HepG2 (cell line): ENCODE data around the gene TMEM238. TPM values are rescaled to one million over a fixed set of nuclear protein-coding genes. Genes with fewer than 3 reads are reported as not detected.

ENCODE experiments used
- ARNT2 ChIP-seq: sonication (generic); formaldehyde crosslinking; IDR thresholded peaks from 2 replicates; pipeline ENCODE4 v1.8.0; 2022; ENCODE audit warnings: mild to moderate bottlenecking, low read depth, missing genetic modification reagents, moderate library complexity
- ATF7 ChIP-seq, 2 experiments: fragments of 450-650 bp in 1 of 2; sonication (generic) in 1 of 2; formaldehyde crosslinking in 1 of 2; IDR thresholded peaks; 2 replicates each; pipeline versions ENCODE4 v1.4.0 to v1.6.1; 2016 to 2020; ENCODE audit warnings: antibody characterized with exemption in 1 of 2, mild to moderate bottlenecking in 1 of 2, missing genetic modification reagents in 1 of 2
- CC2D1A ChIP-seq: sonication (generic); formaldehyde crosslinking; IDR thresholded peaks from 2 replicates; pipeline ENCODE4 v1.8.1; 2023; ENCODE audit warnings: mild to moderate bottlenecking, missing genetic modification reagents
- E2F1 ChIP-seq: sonication (generic); formaldehyde crosslinking; IDR thresholded peaks from 2 replicates; pipeline ENCODE4 v1.5.0; 2020; ENCODE audit warnings: missing genetic modification reagents
- HNRNPLL ChIP-seq: fragments of 200-400 bp; formaldehyde crosslinking; IDR thresholded peaks from 2 replicates; pipeline ENCODE4 v1.6.1; 2017; ENCODE audit warnings: mild to moderate bottlenecking, low read depth, low read length; ENCODE audit not compliant: poor library complexity, severe bottlenecking
- HOXA7 ChIP-seq: sonication (generic); formaldehyde crosslinking; IDR thresholded peaks from 2 replicates; pipeline ENCODE4 v1.8.1; 2022; ENCODE audit warnings: mild to moderate bottlenecking, missing genetic modification reagents, moderate library complexity
- ISL2 ChIP-seq: sonication (generic); formaldehyde crosslinking; IDR thresholded peaks from 2 replicates; pipeline ENCODE4 v1.5.0; 2020; ENCODE audit warnings: missing genetic modification reagents
- KLF6 ChIP-seq: IDR thresholded peaks from 2 replicates; pipeline ENCODE4 v1.8.0; 2016; ENCODE audit warnings: missing biosample characterization, missing genetic modification reagents
- MED1 ChIP-seq: sonication (generic); formaldehyde crosslinking; IDR thresholded peaks from 2 replicates; pipeline ENCODE4 v1.4.0; 2020; ENCODE audit warnings: missing genetic modification reagents
- MTA3 ChIP-seq: sonication (generic); formaldehyde crosslinking; IDR thresholded peaks from 2 replicates; pipeline ENCODE4 v1.4.0; 2020; ENCODE audit warnings: missing genetic modification reagents
- NFRKB ChIP-seq: fragments of 450-650 bp; IDR thresholded peaks from 2 replicates; pipeline ENCODE4 v1.6.1; 2017
- NFYB ChIP-seq: sonication (generic); formaldehyde crosslinking; IDR thresholded peaks from 2 replicates; pipeline ENCODE4 v1.4.0; 2020; ENCODE audit warnings: missing genetic modification reagents
- TBL1XR1 ChIP-seq: fragments of 150-350 bp; IDR thresholded peaks from 2 replicates; pipeline ENCODE4 v1.6.1; 2014; ENCODE audit warnings: borderline replicate concordance, low read length; ENCODE audit not compliant: partially characterized antibody
- TBX3 ChIP-seq: fragments of 450-650 bp; IDR thresholded peaks from 2 replicates; pipeline ENCODE4 v1.6.1; 2017; ENCODE audit warnings: antibody characterized with exemption, mild to moderate bottlenecking, inconsistent platforms, borderline replicate concordance
- U2AF1 ChIP-seq: fragments of 200-400 bp; formaldehyde crosslinking; optimal IDR thresholded peaks from 2 replicates; pipeline ENCODE3; 2017; ENCODE audit warnings: mild to moderate bottlenecking, low read depth, low read length
- ZNF24 ChIP-seq: fragments of 450-650 bp; IDR thresholded peaks from 2 replicates; pipeline ENCODE4 v1.6.1; 2017; ENCODE audit warnings: antibody characterized with exemption, mild to moderate bottlenecking
- ZNF567 ChIP-seq: sonication (generic); formaldehyde crosslinking; IDR thresholded peaks from 2 replicates; pipeline ENCODE4 v1.8.1; 2023; ENCODE audit warnings: mild to moderate bottlenecking, missing genetic modification reagents, borderline replicate concordance
- ZNF678 ChIP-seq: sonication (generic); formaldehyde crosslinking; IDR thresholded peaks from 2 replicates; pipeline ENCODE4 v1.4.0; 2020; ENCODE audit warnings: mild to moderate bottlenecking, missing genetic modification reagents
- ZNF7 ChIP-seq: IDR thresholded peaks from 2 replicates; pipeline ENCODE4 v1.6.1; 2016; ENCODE audit warnings: missing biosample characterization, missing genetic modification reagents
- ZNF709 ChIP-seq: sonication (generic); formaldehyde crosslinking; IDR thresholded peaks from 2 replicates; pipeline ENCODE4 v1.5.0; 2020; ENCODE audit warnings: mild to moderate bottlenecking, missing genetic modification reagents
- ZNF788 ChIP-seq: sonication (generic); formaldehyde crosslinking; IDR thresholded peaks from 2 replicates; pipeline ENCODE4 v1.5.0; 2020; ENCODE audit warnings: mild to moderate bottlenecking, missing genetic modification reagents, borderline replicate concordance
- ZNF790 ChIP-seq: sonication (generic); formaldehyde crosslinking; IDR thresholded peaks from 2 replicates; pipeline ENCODE4 v1.8.0; 2022; ENCODE audit warnings: missing genetic modification reagents, mild to moderate bottlenecking, borderline replicate concordance
- ZNF83 ChIP-seq: sonication (generic); formaldehyde crosslinking; IDR thresholded peaks from 2 replicates; pipeline ENCODE4 v1.4.0; 2020; ENCODE audit warnings: missing genetic modification reagents, mild to moderate bottlenecking, borderline replicate concordance
- polyA plus RNA-seq, 8 experiments: library from polyadenylated mRNA; depleted of rRNA in 3 of 8; stranded (reverse) in 7 of 8; unstranded in 1 of 8; fragments of >200 nt; fragmentation: Illumina TruSeq in 4 of 8; extraction: Trizol in 4 of 8; gene quantifications; 2 replicates each; pipeline versions ENCODE4 v1.2.1 to v1.2.3, GENCODE V29; 2011 to 2016; ENCODE audit warnings: low read depth in 4 of 8, missing spikeins in 1 of 8, mixed read lengths in 1 of 8; ENCODE audit not compliant: insufficient read depth in 1 of 8
- total RNA-seq, 5 experiments: library from RNA; depleted of rRNA; stranded (reverse); fragments of >200 nt; fragmentation: Illumina TruSeq; extraction: Trizol; gene quantifications; 2 replicates each; pipeline ENCODE4 v1.2.3, GENCODE V29; 2016; ENCODE audit warnings: low read depth in 1 of 5
- TF ChIP-seq, protein P1 (sequence below): fragments of 450-650 bp; IDR thresholded peaks from 2 replicates; pipeline ENCODE4 v1.6.1; 2017
- TF ChIP-seq, protein P2 (sequence below): sonication (generic); formaldehyde crosslinking; IDR thresholded peaks from 2 replicates; pipeline ENCODE4 v1.4.0; 2020; ENCODE audit warnings: missing genetic modification reagents
- TF ChIP-seq, protein P3 (sequence below): sonication (generic); formaldehyde crosslinking; IDR thresholded peaks from 2 replicates; pipeline ENCODE4 v1.5.0; 2020; ENCODE audit warnings: missing genetic modification reagents

TMEM238 gene
- total and polyA plus RNA-seq, 2 of the 13 experiments (the other 11 are each of a cell fraction or from before 2014, with no cell fraction given), result not detected

- TF ChIP-seq ATF7 (IDR thresholded peaks at IDR 0.05), result peak; percentile 64
- peak; percentile 85 for TF ChIP-seq ATF7 (CRISPR knock-in tag; IDR thresholded peaks at IDR 0.05)
- no peak for TF ChIP-seq ZNF790 (CRISPR knock-in tag)
- TF ChIP-seq U2AF1, result no peak
- TF ChIP-seq HOXA7 (CRISPR knock-in tag), result no peak
- peak; percentile 69 for TF ChIP-seq HNRNPLL
- peak; percentile 78 for TF ChIP-seq NFYB (CRISPR knock-in tag)
- TF ChIP-seq TBX3, result no peak; the same call in 1 of the 2 replicates
- TF ChIP-seq ISL2 (CRISPR knock-in tag), result peak; percentile 66
- no peak for TF ChIP-seq CC2D1A (CRISPR knock-in tag)
- TF ChIP-seq NFRKB, result no peak
- TF ChIP-seq ZNF83 (CRISPR knock-in tag), result no peak
- no peak for TF ChIP-seq ZNF7
- TF ChIP-seq TBL1XR1, result no peak
- peak; percentile 90 for TF ChIP-seq E2F1
- peak; percentile 59; the same call in 1 of the 2 replicates for TF ChIP-seq MED1 (CRISPR knock-in tag)
- no peak for TF ChIP-seq MTA3 (CRISPR knock-in tag)
- TF ChIP-seq ZNF567 (CRISPR knock-in tag), result no peak
- TF ChIP-seq ZNF709 (CRISPR knock-in tag), result no peak
- TF ChIP-seq ARNT2 (CRISPR knock-in tag), result peak; percentile 60
- TF ChIP-seq ZNF678 (CRISPR knock-in tag), result 0 out of 2 replicates have a peak, but pooled peaks have one; percentile 67
- TF ChIP-seq, protein P1, sequence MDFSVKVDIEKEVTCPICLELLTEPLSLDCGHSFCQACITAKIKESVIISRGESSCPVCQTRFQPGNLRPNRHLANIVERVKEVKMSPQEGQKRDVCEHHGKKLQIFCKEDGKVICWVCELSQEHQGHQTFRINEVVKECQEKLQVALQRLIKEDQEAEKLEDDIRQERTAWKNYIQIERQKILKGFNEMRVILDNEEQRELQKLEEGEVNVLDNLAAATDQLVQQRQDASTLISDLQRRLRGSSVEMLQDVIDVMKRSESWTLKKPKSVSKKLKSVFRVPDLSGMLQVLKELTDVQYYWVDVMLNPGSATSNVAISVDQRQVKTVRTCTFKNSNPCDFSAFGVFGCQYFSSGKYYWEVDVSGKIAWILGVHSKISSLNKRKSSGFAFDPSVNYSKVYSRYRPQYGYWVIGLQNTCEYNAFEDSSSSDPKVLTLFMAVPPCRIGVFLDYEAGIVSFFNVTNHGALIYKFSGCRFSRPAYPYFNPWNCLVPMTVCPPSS, result no peak
- no peak; the same call in 1 of the 2 replicates for TF ChIP-seq ZNF788 (CRISPR knock-in tag)
- TF ChIP-seq, protein P2, sequence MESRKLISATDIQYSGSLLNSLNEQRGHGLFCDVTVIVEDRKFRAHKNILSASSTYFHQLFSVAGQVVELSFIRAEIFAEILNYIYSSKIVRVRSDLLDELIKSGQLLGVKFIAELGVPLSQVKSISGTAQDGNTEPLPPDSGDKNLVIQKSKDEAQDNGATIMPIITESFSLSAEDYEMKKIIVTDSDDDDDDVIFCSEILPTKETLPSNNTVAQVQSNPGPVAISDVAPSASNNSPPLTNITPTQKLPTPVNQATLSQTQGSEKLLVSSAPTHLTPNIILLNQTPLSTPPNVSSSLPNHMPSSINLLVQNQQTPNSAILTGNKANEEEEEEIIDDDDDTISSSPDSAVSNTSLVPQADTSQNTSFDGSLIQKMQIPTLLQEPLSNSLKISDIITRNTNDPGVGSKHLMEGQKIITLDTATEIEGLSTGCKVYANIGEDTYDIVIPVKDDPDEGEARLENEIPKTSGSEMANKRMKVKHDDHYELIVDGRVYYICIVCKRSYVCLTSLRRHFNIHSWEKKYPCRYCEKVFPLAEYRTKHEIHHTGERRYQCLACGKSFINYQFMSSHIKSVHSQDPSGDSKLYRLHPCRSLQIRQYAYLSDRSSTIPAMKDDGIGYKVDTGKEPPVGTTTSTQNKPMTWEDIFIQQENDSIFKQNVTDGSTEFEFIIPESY (CRISPR knock-in tag), result 0 out of 2 replicates have a peak, but pooled peaks have one; percentile 6
- TF ChIP-seq ZNF24, result no peak
- TF ChIP-seq KLF6 (CRISPR knock-in tag), result no peak
- TF ChIP-seq, protein P3, sequence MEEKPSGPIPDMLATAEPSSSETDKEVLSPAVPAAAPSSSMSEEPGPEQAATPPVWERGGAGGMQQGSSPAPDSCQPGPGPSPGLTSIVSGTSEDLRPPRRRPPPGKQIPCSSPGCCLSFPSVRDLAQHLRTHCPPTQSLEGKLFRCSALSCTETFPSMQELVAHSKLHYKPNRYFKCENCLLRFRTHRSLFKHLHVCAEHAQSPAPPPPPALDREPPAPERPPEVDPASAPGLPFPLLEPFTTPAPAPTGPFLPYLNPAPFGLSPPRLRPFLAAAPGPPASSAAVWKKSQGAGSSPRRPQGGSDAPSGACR (CRISPR knock-in tag), result no peak
These were observed 23.9 kb upstream of the TMEM238 start (continued) for GRCh38 chr19:55407800-55408532.
